Astrocyte (in vitro differentiated cells and primary cell): Measurements from ENCODE around the gene PRAMEF2. TPM values are rescaled to one million over a fixed set of nuclear protein-coding genes. Genes with fewer than 3 reads are reported as not detected.
"Not testable (repeated sequence)": the region's sequence is repeated elsewhere in the genome, so short reads cannot be mapped to it uniquely, and the experiment has no call there.

ENCODE experiments used
- DNase-seq: peaks from one replicate; pipeline ENCODE4 v3.0.0-alpha.2; 2010; ENCODE audit warnings: low read depth
- FAIRE-seq: peaks from 2 replicates; lab custom pipeline; 2011; peaks lifted over from hg19 to GRCh38; lab: Jason Lieb, UNC
- H2AFZ ChIP-seq: 2 replicates; pipeline ENCODE4 v1.6.0; 2012; ENCODE audit warnings: low read depth, low read length, inconsistent platforms
- H3K27ac ChIP-seq: 2 replicates; pipeline ENCODE4 v1.5.1; 2011; ENCODE audit warnings: low read depth, low read length, inconsistent platforms
- H3K27me3 ChIP-seq: 2 replicates; pipeline ENCODE4 v1.6.0; 2011; ENCODE audit warnings: low read length, inconsistent platforms; ENCODE audit not compliant: insufficient read depth
- H3K36me3 ChIP-seq: 2 replicates; pipeline ENCODE4 v1.5.1; 2011; ENCODE audit warnings: low read length, inconsistent platforms; ENCODE audit not compliant: insufficient read depth
- H3K4me1 ChIP-seq: 2 replicates; pipeline ENCODE4 v1.5.1; 2011; ENCODE audit warnings: low read length, inconsistent platforms; ENCODE audit not compliant: insufficient read depth
- H3K4me2 ChIP-seq: 2 replicates; pipeline ENCODE4 v1.6.0; 2012; ENCODE audit warnings: low read length, inconsistent platforms
- H3K4me3 ChIP-seq: 2 replicates; pipeline ENCODE4 v1.5.1; 2011; ENCODE audit warnings: low read depth, mild to moderate bottlenecking, low read length, inconsistent platforms; ENCODE audit not compliant: insufficient read depth
- H3K79me2 ChIP-seq: 2 replicates; pipeline ENCODE4 v1.6.0; 2012; ENCODE audit warnings: mild to moderate bottlenecking, low read length, inconsistent platforms; ENCODE audit not compliant: insufficient read depth
- H3K9ac ChIP-seq: 2 replicates; pipeline ENCODE4 v1.6.0; 2012; ENCODE audit warnings: mild to moderate bottlenecking, low read length, inconsistent platforms
- H3K9me3 ChIP-seq: 2 replicates; pipeline ENCODE4 v1.5.1; 2012; ENCODE audit warnings: low read depth, mild to moderate bottlenecking, low read length, inconsistent platforms; ENCODE audit not compliant: insufficient read depth
- H4K20me1 ChIP-seq: 2 replicates; pipeline ENCODE4 v1.6.0; 2012; ENCODE audit warnings: low read length, inconsistent platforms; ENCODE audit not compliant: insufficient read depth
- H3K27ac Mint-ChIP-seq: one replicate; pipeline ENCODE4 v1.8.0; 2021; ENCODE audit warnings: mild to moderate bottlenecking, mixed read lengths; ENCODE audit not compliant: unreplicated experiment
- H3K27me3 Mint-ChIP-seq: one replicate; pipeline ENCODE4 v1.8.0; 2021; ENCODE audit warnings: low read depth, mixed read lengths; ENCODE audit not compliant: unreplicated experiment
- H3K36me3 Mint-ChIP-seq: one replicate; pipeline ENCODE4 v1.8.0; 2021; ENCODE audit warnings: low read depth, mixed read lengths; ENCODE audit not compliant: unreplicated experiment
- H3K4me1 Mint-ChIP-seq: one replicate; pipeline ENCODE4 v1.8.0; 2021; ENCODE audit warnings: low read depth, mixed read lengths; ENCODE audit not compliant: unreplicated experiment
- H3K4me3 Mint-ChIP-seq: one replicate; pipeline ENCODE4 v1.8.0; 2021; ENCODE audit warnings: mild to moderate bottlenecking, moderate library complexity, mixed read lengths; ENCODE audit not compliant: unreplicated experiment
- H3K9me3 Mint-ChIP-seq: one replicate; pipeline ENCODE4 v1.8.0; 2021; ENCODE audit warnings: mild to moderate bottlenecking, mixed read lengths; ENCODE audit not compliant: unreplicated experiment
- total RNA-seq: library from RNA; stranded (reverse); gene quantifications from 2 replicates; pipeline ENCODE4 v1.2.1, GENCODE V29; 2021

PRAMEF2 gene
- total RNA-seq, 1 donor from 2014 or later = not detected

- not testable (repeated sequence) for H3K27ac Mint-ChIP-seq, H3K4me3 ChIP-seq, H3K4me1 Mint-ChIP-seq, H4K20me1 ChIP-seq, H3K9me3 Mint-ChIP-seq, H3K9me3 ChIP-seq, H3K4me1 ChIP-seq, FAIRE-seq, H3K27me3 ChIP-seq, H3K9ac ChIP-seq, DNase-seq, H3K4me2 ChIP-seq, H3K36me3 ChIP-seq, H3K27me3 Mint-ChIP-seq, H3K36me3 Mint-ChIP-seq, H3K4me3 Mint-ChIP-seq, H3K27ac ChIP-seq, H3K79me2 ChIP-seq, H2AFZ ChIP-seq
These were observed 42.3 kb downstream of the PRAMEF2 start for GRCh38 chr1:12899186-12899585.

- not testable (repeated sequence) for H3K4me2 ChIP-seq, FAIRE-seq, H3K4me3 ChIP-seq, H3K79me2 ChIP-seq, H3K27me3 Mint-ChIP-seq, H3K4me3 Mint-ChIP-seq, DNase-seq, H3K36me3 ChIP-seq, H3K36me3 Mint-ChIP-seq, H3K4me1 Mint-ChIP-seq, H3K9me3 Mint-ChIP-seq, H4K20me1 ChIP-seq, H3K9ac ChIP-seq, H2AFZ ChIP-seq, H3K4me1 ChIP-seq, H3K9me3 ChIP-seq, H3K27ac ChIP-seq, H3K27ac Mint-ChIP-seq, H3K27me3 ChIP-seq
These were observed 47.1 kb downstream of the PRAMEF2 start for GRCh38 chr1:12903793-12904572.

Other genes with a start within 250 kb of the PRAMEF2 start
- gene DHRS3, start 238.9 kb upstream of the PRAMEF2 start, total RNA-seq = 3.2 and 3.4 TPM in 2 replicates
- gene AADACL4, start 213.0 kb upstream of the PRAMEF2 start, total RNA-seq = not detected in 2 replicates
- gene AADACL3, start 141.0 kb upstream of the PRAMEF2 start, total RNA-seq = 0.05 TPM in 1 of 2 replicates, not detected in the other
- not detected in 2 replicates for gene CFAP107, start 110.9 kb upstream of the PRAMEF2 start, total RNA-seq
- 0.16 TPM in 1 of 2 replicates, not detected in the other for gene PRAMEF12, start 83.3 kb upstream of the PRAMEF2 start, total RNA-seq
- gene PRAMEF1, start 65.7 kb upstream of the PRAMEF2 start, total RNA-seq = not detected in 2 replicates
- not detected in 2 replicates for gene PRAMEF11, start 25.7 kb upstream of the PRAMEF2 start, total RNA-seq
- not detected in 2 replicates for gene HNRNPCL1, start 8.4 kb upstream of the PRAMEF2 start, total RNA-seq
- not detected in 2 replicates for gene PRAMEF4, start 29.1 kb downstream of the PRAMEF2 start, total RNA-seq
- gene PRAMEF10, start 41.2 kb downstream of the PRAMEF2 start, total RNA-seq = not detected in 2 replicates
- not detected in 2 replicates for gene PRAMEF7, start 59.5 kb downstream of the PRAMEF2 start, total RNA-seq
- not detected in 2 replicates for gene PRAMEF6, start 90.5 kb downstream of the PRAMEF2 start, total RNA-seq
- not detected in 2 replicates for gene PRAMEF27, start 199.5 kb downstream of the PRAMEF2 start, total RNA-seq
- gene HNRNPCL3, start 203.7 kb downstream of the PRAMEF2 start, total RNA-seq = not detected in 2 replicates
- gene PRAMEF25, start 213.7 kb downstream of the PRAMEF2 start, total RNA-seq = 0.14 TPM in 1 of 2 replicates, not detected in the other